CD4-positive, alpha-beta T cell treated with Interleukin-2 at 100 ng/mL for 4 hours (primary cell): Measurements from ENCODE around the gene PTPRE.

Experiments
- DNase-seq: peaks from one replicate; pipeline ENCODE4 v3.0.0-alpha.2; 2020; ENCODE audit warnings: low spot score

The PTPRE gene

DNA sequence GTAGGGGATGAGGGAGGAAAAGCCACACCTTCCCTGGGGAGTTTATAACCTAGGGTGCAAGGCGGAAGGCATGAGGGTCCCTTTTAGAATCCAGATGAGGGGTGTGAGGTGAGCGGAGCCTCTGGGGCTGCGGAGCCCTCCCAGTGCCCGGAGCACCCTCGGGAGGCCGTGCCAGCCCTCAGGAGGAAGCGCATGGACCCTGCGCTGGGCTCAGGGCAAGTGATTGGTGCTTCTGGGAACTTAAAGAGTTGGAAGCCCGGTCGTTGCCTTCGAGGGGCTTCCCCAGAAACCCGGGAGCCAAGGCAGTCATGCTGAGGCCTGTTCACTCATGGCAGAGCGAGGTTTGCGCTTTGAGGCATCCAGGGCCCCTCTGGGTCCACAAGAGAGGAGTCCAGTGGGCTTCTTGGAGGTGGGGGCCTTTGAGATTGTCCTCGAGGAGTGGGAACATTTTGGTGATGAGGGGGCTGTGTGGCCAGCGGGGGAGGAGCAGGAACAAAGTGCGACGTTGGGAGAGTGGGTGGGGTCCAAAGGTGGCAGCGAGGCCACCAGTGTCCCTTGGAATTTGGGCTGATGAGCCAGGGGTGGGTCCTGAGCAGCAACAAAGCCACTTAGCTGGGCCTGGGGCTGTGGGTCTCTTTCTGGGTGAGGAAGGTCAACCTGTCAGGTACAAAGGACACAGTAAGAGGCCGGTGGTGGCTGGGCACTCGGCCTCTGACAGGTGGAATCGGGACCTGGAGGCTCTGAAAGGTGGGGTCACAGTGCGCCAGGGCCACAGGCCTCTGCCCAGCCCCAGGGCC, 139.5 kb downstream of the PTPRE start:
- DNase-seq = no peak

DNA sequence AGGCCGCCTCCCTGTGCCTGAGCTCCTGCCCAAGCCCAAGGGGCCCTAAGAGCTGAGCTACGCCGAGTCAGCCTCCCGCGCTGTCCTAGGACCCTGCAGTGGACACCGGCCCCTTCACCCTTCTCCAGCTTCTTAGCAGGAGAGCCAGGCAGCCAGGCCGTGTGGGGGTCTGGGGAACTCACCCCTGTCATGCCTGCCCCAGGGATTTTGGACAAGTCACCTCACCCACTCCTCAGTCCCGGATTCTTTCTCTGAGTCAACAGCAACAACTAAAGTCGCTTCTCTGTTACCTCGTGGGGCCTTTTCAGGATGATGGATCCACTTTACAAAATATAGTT, 140.0 kb downstream of the PTPRE start:
- no peak for DNase-seq

DNA sequence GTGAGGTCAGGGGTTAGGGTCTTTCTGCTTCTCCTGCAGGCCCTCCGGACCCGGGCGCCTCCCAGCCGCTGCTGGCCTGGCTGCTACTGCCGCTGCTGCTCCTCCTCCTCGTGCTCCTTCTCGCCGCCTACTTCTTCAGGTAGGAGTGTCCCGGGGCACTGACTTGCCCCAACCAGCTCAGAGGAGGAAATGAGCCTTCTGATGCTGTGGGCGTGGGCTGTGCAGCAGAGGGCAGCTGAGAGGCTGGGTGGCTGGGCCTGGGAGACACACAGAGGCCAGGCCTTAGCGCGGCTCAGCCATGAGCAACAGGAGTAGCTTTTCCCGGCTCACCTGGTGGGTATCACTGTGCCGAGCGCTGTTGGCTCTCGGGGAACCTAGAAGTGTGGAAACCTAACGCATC, 140.4 kb downstream of the PTPRE start:
- DNase-seq = peak; percentile 88

DNA sequence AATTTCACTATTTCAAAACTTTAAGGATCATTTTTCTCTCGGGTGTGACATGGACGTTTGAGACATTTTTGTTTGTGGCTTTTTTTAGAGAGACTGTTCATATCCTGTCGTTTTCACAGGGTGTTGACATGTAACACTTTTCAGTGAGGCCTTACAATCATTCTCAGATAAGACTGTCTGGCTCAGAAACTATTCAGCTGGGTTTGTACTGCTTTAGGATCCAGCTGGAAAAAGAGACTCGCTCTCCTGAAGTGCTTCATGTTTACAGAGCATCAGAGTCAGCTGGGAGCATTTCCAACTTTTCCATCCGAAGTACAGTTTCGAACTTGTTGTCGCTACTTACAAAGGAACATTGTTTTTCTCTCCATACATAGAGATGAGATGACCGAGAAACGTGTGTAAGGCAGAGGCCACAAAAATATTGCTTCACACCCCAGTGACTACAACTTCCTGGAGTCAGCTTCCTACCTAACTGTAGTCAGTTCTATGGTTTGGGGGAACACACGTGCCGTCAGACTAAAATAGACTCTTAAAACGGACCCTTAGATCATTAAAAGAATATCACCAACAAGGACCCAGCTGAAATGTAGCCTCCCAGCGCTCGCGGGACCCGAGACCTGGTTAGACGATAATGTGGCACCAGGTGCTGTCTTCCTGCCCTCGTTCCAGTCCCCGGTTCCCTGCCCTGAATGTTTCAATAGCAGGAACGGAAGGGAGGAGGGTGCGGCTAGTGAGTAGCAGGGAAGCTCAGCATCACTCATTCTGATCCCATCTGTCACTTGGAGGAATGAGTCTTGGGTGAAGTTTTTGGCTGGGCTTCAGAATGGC, 141.3 kb downstream of the PTPRE start:
- DNase-seq = peak; percentile 63

DNA sequence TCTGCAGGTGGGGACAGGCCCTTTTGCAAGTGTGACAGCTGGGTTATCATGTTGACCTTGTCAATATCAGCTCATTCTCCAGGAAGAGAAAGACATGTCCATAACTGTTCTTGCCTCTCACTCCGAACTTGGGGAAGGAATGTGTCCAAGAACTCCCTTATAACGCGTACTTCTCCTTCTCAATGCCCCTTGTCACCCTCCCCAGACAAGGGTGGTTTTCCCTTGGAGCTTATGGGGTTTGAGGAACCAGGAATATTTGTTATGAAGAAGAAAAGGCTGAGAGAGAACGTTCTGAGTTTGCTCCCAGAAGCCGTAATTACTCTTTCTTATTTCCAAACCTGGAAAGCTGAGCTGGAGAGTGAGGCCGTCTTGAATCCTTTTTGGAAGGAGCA, 141.9 kb downstream of the PTPRE start:
- DNase-seq = no peak

DNA sequence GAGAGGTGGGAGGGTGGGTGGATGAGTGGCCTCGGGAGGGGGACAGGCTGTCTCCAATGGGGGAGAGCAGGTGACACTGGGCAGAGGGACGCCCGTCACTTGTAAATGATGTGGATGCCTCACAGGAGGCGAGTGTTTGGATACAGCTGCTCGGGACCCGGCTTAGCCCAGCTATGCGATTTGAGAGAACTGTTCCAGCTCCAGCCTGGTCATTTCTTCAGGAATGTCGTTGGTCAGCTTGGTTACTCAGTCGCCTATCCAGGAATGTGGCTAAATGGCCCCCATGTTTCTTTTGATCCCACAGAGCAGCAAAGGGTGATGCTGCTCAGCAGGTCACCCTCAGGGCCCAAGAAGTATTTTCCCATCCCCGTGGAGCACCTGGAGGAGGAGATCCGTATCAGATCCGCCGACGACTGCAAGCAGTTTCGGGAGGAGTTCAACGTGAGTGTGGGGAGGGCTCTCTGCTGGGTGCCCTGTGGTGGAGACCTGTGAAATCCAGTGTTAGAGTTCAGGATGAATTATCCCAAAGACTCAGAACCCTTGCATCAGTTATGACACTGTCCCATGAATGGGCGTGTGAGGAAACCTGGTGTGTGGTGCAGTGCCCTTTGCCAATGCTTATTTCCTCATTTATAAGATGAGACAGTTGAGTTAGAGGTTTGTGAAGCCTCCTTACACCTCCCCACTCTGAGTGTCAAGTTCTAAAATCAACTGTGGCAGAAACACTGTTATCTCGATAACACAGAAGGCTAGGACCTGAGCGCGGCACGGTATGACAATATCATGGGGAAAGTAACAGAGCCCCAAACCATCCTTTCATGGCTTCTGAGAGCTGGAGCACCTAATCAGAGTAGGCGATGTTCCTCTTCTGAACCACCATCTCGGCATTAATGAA, 142.6 kb downstream of the PTPRE start:
- no peak for DNase-seq

DNA sequence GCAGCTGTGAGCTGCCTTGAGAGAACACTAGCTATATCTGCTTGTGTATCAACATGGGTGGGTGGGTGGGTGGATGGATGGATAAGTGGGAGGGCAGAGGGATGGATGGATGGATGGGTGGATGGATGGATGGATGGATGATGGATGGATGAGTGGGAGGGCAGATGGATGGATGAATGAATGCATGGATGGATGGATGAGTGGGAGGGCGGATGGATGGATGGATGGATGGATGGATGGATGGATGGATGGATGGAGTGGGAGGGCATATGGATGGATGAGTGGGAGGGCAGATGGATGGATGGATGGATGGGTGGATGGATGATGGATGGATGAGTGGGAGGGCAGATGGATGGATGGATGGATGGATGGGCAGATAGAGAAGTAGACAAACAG, 143.2 kb downstream of the PTPRE start:
- DNase-seq = no peak

DNA sequence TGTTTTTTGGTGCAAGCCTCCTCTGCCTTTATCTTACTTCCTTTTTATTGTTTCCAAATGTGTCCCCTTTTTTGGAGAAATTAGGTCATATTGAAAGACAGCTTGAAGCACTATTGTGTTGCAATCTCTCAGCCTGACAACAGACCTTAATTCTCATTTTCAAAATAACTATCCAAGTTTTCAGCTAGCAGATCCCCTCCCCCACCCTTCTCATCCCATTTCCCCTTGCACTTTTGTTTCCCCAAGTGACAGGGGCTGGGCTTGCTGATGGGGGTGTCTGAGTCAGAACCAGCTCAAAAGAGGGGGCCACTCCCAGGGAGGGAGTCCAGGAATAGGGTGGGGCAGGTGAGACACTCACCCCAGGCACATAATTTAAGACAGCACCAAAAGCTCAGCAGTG, 144.0 kb downstream of the PTPRE start:
- DNase-seq = no peak

DNA sequence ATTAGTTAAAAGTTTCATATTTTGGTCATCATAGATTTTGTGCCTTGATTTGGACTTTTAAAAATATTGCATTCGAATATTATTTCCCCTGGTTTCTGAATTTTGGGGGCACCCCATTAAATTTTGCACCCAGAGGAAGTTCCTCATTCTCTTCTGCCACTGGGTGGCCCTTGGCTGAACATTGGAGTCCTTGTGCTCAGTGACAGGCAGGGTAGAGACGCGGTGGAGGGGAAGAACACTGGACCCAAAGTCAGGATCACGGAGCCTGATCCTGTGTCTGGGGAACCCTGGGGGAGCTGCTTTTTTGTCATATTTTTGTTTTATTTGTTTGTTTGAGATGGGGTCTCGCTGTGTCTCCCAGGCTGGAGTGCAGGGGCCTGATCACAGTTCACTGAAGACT, 144.6 kb downstream of the PTPRE start:
- no peak for DNase-seq

DNA sequence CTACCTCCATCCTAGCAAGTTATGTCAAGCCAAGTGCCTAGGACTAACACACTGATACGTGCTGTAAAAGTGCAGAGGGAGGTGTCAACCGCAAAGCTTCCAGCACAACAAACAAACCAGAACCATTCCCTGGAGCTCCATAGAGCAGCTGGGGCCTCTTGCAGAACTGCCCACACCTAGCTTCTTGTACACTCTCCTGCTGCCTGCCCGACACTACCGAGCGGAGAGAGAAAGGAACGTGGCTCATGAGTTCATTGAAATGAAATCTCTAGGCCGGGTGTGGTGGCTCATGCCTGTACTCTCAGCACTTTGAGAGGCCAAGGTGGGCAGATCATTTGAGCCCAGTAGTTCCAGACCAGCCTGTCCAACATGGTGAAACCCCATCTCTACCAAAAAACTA, 145.8 kb downstream of the PTPRE start:
- DNase-seq = no peak

DNA sequence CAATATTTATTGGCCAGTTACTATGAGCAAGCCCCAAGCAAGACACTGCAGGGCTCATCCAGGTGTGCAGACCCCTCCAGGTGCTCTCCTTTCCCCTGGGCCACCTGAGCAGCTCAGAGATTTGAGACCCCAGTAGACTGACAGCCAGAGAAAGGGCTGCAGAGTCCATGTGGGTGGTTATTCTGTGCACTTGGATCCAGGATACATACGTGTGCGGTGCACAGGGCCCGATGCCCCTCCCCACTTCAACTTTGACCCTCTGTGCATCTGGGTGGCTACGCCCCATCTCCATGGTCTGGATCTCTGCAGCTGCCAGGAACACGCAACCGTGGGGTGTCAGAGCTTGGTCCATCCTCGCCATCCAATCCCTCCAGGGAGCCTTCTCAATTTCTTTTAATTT, 146.5 kb downstream of the PTPRE start:
- DNase-seq = no peak

DNA sequence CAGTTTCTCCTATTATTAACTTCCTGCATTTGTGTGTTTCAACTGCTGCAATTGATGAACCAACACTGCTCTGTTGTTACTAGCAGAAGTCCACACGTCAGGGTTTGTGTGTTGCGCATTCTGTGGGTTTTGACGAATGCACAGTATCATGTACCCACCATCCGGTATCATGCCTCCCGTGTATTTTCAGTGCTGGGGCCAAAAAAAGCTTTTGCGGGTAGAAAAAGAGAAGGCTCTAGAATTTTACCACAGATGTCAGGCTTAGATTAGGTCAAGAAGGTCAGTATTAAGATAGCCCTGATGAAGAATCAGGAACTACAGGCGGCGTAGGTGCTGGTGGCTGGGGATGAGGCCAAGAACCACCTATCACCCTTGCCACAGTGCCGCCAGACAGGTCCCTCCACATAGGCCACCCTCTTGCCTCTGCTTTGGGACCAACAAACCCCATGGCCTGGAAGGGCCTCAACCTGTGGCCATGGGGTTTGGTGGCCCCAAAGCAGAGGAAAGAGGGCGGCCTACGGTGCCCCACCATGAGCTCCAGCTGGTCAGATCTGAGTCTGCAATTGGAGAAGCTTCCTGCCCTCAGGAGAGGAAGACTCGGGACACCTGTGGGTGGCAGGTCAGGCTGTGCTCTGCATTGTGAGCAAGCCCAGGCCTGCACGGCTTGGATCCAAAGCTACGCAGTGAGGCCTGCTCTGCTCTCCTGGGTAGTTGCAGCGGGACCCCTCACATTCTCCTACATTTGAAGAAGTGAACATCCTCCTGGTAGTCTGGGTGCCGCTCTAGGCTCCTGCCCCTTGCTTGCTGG, 147.5 kb downstream of the PTPRE start:
- no peak for DNase-seq

DNA sequence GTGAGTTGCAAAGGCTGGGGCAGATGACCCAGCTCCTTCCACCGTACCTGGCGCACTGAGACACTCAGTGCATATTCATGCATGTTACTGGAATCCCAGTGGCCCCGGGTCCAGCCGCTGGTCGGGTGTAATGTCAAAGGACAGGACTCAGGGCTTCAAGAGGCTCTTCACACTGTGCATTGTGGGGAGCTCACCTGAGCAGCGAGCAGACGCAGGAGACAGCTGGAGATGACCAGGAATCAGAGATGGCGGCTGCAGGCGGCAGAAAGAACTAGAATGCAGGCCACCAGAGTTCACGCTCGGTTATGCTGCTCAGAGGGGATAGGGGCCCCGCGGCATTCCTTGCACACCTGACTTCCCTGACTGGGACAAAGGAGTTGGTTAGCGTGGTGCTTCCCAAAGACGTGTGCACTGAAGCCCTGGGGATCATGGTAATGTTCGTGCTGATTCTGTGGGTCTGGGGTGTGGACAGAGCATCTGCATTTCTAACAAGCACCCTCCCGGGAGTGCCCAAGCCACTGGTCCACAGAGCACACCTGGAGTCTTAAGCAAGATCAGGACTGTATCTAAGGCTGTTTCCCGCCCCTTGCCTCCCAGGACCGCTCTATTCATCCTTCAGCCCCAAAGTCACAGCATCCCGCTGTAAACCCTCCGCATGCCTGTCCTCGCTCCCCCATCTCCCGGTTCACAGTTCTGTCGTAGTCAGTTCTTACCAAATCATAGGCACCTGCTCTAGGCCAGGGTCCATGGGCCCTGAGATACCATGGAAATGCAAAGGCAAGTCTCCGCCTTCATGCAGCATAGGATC, 148.4 kb downstream of the PTPRE start:
- no peak for DNase-seq

DNA sequence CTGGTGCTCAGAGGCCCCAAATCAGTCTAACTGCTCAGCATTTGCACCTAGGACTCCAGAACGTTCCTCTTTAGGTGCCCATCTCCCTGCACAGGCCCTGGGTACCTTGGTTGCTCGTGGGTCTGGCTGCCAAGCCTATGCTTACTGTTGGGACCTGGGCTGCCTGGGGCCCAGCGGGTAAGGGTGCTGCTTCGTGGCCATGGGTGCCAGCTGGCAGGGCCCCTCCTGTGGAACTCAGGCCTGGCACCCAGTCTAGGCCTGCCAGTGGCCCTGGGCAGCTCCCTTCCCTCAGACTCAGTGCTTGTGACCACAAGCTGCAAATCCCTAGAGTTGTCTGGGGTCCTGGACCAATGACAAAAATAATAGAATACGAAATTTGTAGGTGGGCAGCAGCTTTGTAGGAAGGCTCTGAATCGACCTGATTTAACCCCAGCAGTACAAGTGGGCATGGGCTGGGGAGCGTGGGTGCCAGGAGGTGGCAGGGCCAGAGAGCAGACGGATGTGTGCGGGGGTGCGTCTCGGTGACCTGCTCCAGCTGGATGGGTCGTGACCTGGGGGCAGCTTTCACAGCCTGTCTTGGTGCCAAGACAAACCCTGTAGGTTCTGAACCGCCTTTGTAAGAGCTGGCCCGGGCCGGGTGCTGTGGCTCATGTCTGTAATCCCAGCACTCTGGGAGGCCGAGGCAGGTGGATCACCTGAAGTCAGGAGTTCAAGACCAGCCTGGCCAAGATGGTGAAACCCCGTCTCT, 149.6 kb downstream of the PTPRE start:
- no peak for DNase-seq

DNA sequence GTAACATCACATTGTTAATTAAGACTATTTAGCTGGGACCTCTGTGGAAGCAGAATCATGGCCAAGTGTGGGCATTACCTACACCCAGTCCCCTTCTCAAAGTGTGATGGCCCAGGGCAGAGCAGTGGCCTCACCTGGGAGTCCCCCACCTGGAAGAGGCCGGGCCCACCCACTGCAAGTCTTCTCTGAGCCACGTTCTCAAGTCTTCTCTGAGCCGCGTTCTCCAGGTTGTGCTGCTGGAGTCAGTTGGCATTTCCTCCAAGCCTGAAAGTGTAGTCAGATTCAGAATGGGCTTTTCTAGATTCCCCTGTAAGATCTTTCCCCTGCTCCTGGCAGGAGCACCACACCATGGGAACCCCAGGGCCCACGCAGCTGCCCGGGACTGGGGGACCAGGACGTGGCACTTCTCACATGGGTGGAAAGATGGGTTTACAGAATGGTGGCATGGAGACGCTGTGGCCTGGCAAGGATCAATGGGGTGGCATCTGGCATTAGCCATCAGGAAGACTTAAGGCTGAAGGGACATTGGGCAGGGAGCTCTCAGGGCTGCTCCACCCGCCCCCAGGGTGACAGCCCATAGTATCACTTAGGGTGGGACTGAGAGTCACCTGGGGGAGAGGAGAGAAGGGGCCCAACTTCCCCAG, 151.3 kb downstream of the PTPRE start:
- no peak for DNase-seq

DNA sequence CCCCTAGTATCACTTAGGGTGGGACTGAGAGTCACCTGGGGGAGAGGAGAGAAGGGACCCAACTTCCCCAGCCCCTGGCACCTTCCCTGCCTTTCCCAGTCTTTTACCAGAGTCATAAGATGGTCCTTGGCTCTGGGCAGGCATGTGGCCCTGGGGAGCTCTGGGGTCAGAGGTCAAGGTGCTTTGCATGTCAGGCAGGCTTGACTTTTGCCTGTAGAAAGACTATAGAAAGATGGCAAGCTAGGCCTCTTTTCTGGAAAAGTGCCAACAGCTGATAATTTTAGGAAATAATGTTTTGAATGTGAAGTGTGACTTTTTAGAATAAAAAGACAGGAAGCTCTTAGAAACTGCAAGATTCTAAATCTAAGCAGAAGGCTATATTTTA, 151.8 kb downstream of the PTPRE start:
- DNase-seq = no peak

DNA sequence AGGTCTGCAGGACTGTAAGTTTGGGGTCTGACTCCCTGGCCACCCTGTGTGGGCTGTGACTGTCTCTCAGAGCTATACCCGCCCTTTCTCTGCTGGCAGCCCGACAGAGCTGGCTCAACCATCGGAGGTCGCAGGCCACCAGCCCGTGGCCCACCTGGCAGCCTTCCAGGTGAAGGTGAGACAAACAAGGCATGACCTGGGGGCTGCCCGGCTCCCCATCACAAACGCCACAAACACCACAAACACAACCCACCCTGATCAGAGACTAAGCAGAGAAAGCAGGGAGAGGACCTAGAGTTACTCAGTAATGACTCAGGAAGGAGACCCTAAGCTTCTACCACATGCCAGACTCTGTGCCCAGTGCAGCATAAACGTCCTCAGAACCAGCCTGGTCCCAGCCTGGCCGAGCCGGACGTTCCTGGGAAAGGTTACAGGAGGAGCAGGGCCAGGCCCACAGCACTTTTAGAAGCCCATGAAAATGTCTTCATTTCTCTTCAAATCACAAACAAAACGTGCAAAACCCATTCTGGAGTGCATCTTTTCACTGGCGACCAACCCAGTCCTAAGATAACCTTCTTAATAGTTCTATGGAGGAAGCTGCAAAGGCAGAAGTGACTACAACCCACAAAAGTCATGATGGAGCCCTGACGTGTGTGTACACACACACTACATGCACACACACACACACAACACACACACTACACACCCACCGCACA, 152.5 kb downstream of the PTPRE start:
- DNase-seq = peak; percentile 47

DNA sequence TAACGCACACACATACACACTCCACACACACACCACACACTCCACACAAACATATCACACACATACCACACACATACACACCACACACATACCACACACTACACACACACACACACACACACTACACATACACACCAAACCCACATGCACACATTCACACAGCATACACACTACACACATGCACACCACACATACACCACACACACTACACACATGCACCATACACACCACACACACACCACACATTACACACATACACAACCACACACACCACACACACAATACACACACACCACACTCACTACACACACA, 153.0 kb downstream of the PTPRE start:
- DNase-seq = no peak
